ENCODE measurements around the gene PIP4K2A.

PIP4K2A gene

DNA sequence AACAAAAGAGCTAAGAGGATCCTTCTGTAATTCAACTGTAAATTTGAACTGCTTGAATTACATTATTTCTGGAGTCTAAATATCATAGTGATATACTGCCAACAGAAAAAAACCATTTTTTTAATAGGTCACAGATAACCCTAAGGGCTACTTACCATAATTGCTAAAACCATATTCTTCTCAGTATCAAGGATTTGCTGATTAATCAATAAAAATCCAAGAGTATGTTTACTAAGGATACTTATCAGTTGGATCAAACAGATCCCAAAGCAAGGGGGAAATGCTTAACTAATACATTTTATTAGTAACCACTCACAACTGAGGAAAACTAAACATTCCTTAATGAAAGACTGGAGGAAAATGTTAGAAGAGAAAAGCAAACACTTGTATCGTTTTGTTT, 166.0 kb downstream of the PIP4K2A start:
- no peaks in the 10 kb centered on the region for H3K9me3 Mint-ChIP-seq
- peaks cover 52% of the 10 kb centered on the region for H3K4me1 Mint-ChIP-seq
- H3K27me3 Mint-ChIP-seq (ENCODE audit: low read depth, poor library complexity), result peaks cover 2% of the 10 kb centered on the region
- peaks cover 32% of the 10 kb centered on the region for H3K36me3 Mint-ChIP-seq (ENCODE audit: low read depth)
- TF ChIP-seq CTCF (IDR thresholded peaks at IDR 0.05), result no peak
- no peak overlapping the region for H3K27ac Mint-ChIP-seq
- H3K4me3 Mint-ChIP-seq, result no peak overlapping the region
- DNase-seq, result no peak

DNA sequence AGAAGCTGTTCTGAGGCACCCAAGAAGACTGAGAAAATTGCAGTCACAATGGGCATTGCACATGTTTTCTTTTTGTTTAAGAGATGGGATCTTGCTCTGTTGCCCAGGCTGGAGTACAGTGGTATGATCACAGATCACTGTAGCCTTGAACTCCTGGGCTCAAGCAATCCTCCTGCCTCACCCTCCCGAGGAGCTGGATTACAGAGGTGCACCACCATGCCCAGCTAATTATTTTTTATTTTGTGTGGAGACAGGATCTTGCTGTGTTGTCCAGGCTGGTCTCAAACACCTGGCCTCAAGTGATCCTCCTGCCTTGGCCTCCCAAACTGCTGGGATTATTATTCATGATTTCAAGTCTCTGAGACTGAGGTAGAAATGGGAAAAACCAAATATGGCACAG, 168.7 kb downstream of the PIP4K2A start:
- DNase-seq, result no peak
- Mint-ChIP-seq H3K36me3 (ENCODE audit: low read depth) (peaks cover 51% of the 10 kb centered on the region), H3K4me3 (no peak overlapping the region), H3K4me1 (peaks cover 47% of the 10 kb centered on the region), H3K9me3 (no peaks in the 10 kb centered on the region), H3K27me3 (ENCODE audit: low read depth, poor library complexity) (peaks cover 2% of the 10 kb centered on the region), H3K27ac (peak overlapping the region; percentile 48)
- no peak for TF ChIP-seq CTCF (IDR thresholded peaks at IDR 0.05)

DNA sequence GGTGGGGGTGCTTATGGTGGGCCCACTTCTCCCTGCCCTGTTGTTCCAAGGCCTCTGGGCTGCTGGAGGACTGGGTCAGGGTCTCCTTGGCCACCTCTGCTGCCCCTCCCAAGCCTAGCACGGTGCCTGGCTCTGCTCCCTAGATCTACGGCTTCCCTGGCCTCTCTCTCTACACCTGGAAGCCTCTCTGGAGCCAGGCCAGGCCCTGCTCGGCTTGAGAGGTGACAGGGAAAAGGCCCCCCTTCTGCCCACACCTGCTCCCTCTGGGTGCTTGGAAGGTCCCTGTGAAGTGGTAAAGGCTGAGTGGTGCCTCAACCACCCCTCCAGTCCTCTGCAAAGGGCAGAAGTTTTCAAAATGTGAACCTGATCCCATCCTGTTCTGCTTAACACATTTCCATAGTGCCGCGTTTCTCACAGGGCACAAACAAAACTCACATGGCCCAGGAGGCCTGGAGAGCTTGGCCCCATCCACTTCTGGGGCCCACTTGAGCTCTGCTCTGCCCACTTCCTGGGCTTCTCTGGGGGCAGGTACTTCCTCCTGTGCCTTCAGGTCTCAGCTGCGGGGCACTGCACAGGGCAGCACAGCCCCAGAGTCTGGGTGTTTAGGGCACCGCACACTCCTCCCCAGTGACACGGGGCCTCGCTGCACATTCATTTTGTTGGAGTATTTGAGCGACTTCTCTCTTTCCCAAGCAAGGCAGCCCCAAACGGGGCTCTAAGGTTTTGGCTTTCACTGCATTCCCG, 169.9 kb downstream of the PIP4K2A start:
- TF ChIP-seq CTCF (IDR thresholded peaks at IDR 0.05), result no peak
- Mint-ChIP-seq H3K27me3 (ENCODE audit: low read depth, poor library complexity) (peaks cover 5% of the 10 kb centered on the region), H3K4me1 (peaks cover 49% of the 10 kb centered on the region), H3K36me3 (ENCODE audit: low read depth) (peaks cover 62% of the 10 kb centered on the region), H3K9me3 (no peaks in the 10 kb centered on the region), H3K27ac (peak overlapping the region; percentile 27), H3K4me3 (no peak overlapping the region)
- DNase-seq, result no peak

DNA sequence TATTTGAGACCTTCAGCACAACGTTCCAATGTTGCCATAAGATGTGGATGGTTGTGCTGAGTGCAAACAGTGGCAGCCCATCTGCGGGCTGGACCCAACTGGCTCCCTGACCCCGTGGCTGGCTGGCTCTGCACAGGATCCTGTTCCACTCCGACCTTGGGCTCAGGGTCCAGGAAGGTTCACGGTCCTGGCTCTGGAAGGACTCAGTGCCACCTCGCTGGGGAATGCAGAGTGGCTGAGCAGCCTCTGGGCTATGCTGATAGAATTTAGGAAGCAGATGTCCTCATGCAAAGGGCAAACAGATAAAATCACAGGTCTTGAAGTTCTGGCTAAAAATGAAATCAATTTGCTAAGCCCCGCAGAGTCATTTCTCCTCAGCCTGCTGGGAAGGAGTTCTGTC, 171.6 kb downstream of the PIP4K2A start:
- no peak for TF ChIP-seq CTCF (IDR thresholded peaks at IDR 0.05)
- DNase-seq, result no peak
- Mint-ChIP-seq H3K27me3 (ENCODE audit: low read depth, poor library complexity) (peaks cover 5% of the 10 kb centered on the region), H3K27ac (peak overlapping the region; percentile 28), H3K4me1 (peaks cover 61% of the 10 kb centered on the region), H3K4me3 (no peak overlapping the region), H3K36me3 (ENCODE audit: low read depth) (peaks cover 64% of the 10 kb centered on the region), H3K9me3 (no peaks in the 10 kb centered on the region)

GRCh38 chr10:22541900-22542299, 172.5 kb downstream of the PIP4K2A start:
- H3K27me3 Mint-ChIP-seq (ENCODE audit: low read depth, poor library complexity), result peaks cover 4% of the 10 kb centered on the region
- peak overlapping the region; percentile 28 for H3K27ac Mint-ChIP-seq
- TF ChIP-seq CTCF (IDR thresholded peaks at IDR 0.05), result no peak
- no peaks in the 10 kb centered on the region for H3K9me3 Mint-ChIP-seq
- DNase-seq, result no peak
- peaks cover 66% of the 10 kb centered on the region for H3K36me3 Mint-ChIP-seq (ENCODE audit: low read depth)
- peaks cover 57% of the 10 kb centered on the region for H3K4me1 Mint-ChIP-seq
- H3K4me3 Mint-ChIP-seq, result no peak overlapping the region

Measured in nephron progenitor cell (in vitro differentiated cells).